ENCODE data around the gene SPINK4. TPM values are rescaled to one million over a fixed set of nuclear protein-coding genes. Genes with fewer than 3 reads are reported as not detected.

SPINK4 gene
- total RNA-seq, 1 donor from 2014 or later: not detected

GRCh38 chr9:33264003-33264472 lies 24.1 kb downstream of the SPINK4 start:
- peak overlapping the region; percentile 100 for H3K4me3 Mint-ChIP-seq (ENCODE audit: unreplicated experiment)
- peaks cover 12% of the 10 kb centered on the region for H3K9me3 Mint-ChIP-seq (ENCODE audit: unreplicated experiment)
- peaks cover 10% of the 10 kb centered on the region for H3K27me3 Mint-ChIP-seq (ENCODE audit: unreplicated experiment)
- peak overlapping the region; percentile 98 for H3K27ac Mint-ChIP-seq (ENCODE audit: unreplicated experiment)
- TF ChIP-seq CTCF (IDR thresholded peaks at IDR 0.05; ENCODE audit: partially characterized antibody, unreplicated experiment): no peak
- H3K36me3 Mint-ChIP-seq (ENCODE audit: unreplicated experiment): peaks cover 4% of the 10 kb centered on the region
- H3K4me1 Mint-ChIP-seq (ENCODE audit: low read depth, unreplicated experiment): peaks cover 12% of the 10 kb centered on the region
- DNase-seq: no peak

DNA sequence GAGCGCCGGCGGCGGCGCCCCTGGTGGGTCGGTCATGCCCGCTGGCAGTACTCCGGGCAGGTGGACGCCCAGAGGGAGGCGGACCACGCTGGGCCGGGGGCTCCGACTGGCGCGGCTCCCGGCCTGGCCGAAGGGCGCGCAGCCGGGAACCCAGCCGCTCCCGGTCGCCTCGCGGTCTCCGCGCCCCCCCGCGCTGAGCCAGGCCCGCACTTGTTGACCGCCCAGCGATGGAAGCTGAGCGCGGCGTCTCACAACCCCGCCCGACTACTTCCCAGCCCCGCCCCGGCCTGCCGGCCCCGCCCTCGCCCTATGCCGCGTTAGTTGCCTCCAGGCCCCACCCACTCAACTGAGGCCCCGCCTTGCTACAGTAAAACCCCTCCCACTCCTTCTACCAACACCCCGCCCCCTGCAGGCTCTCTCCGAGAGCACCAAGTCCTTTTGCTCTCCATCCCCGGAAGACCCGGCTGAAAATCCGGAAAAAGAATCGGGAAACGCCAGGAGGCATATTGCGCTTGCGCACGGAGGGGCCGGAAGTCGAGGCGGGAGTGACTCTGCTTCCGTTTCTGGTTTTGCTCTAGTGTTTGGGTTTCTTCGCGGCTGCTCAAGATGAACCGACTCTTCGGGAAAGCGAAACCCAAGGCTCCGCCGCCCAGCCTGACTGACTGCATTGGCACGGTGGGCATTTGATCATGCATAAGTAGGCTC lies 24.7 kb downstream of the SPINK4 start, which contains the start of the genes BAG1 and CHMP5:
BAG1 (minus strand) TSS at position 236 of the 705 bp plus-strand sequence.
CHMP5 (plus strand) TSS at position 577 of the 705 bp plus-strand sequence; CDS start at position 607, 30 bp downstream.
- Mint-ChIP-seq H3K27ac (ENCODE audit: unreplicated experiment) (peak within 1 kb of the TSS; percentile 98), H3K9me3 (ENCODE audit: unreplicated experiment) (peaks cover 11% of the 10 kb centered on the region), H3K36me3 (ENCODE audit: unreplicated experiment) (peaks cover 4% of the 10 kb centered on the region), H3K27me3 (ENCODE audit: unreplicated experiment) (peaks cover 10% of the 10 kb centered on the region), H3K4me1 (ENCODE audit: low read depth, unreplicated experiment) (peaks cover 12% of the 10 kb centered on the region), H3K4me3 (ENCODE audit: unreplicated experiment) (peak within 1 kb of the TSS; percentile 100)
- peak; percentile 99 for DNase-seq
- TF ChIP-seq CTCF (IDR thresholded peaks at IDR 0.05; ENCODE audit: partially characterized antibody, unreplicated experiment): peak; percentile 44

DNA sequence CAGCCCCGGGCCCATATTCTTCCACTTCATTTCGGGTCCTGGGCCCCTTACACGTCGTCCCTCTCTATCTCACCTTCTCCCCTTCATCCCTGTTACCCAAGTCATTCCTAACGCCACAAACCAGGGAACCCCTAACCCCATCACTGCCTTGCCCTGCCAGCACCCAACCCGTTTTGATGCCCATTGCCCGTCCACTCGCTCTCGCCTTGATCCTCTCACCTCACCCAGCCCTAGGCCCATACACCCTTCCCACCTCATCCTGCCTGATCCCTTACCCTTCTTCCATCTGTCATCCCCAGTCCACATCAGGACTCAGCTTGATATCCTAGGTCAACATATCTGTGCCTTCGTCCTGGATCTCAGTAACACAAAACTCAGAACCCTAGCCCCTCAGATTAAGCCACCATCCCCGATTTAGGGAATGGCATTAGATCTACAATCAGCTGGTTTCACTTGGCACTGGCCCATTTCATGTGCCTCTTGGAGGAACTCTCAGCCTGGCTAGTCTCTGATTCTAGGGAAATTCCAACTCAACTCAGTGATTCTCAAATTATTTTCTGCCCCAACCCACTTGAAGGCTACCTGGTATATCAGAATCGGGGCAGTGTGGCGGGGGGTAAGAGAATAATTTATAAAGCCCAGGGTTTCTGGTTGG lies 25.4 kb downstream of the SPINK4 start:
- peak overlapping the region; percentile 73 for H3K27ac Mint-ChIP-seq (ENCODE audit: unreplicated experiment)
- peak overlapping the region; percentile 97 for H3K4me3 Mint-ChIP-seq (ENCODE audit: unreplicated experiment)
- peaks cover 4% of the 10 kb centered on the region for H3K36me3 Mint-ChIP-seq (ENCODE audit: unreplicated experiment)
- DNase-seq: no peak
- peaks cover 10% of the 10 kb centered on the region for H3K27me3 Mint-ChIP-seq (ENCODE audit: unreplicated experiment)
- TF ChIP-seq CTCF (IDR thresholded peaks at IDR 0.05; ENCODE audit: partially characterized antibody, unreplicated experiment): no peak
- H3K9me3 Mint-ChIP-seq (ENCODE audit: unreplicated experiment): peaks cover 9% of the 10 kb centered on the region
- H3K4me1 Mint-ChIP-seq (ENCODE audit: low read depth, unreplicated experiment): peaks cover 12% of the 10 kb centered on the region

DNA sequence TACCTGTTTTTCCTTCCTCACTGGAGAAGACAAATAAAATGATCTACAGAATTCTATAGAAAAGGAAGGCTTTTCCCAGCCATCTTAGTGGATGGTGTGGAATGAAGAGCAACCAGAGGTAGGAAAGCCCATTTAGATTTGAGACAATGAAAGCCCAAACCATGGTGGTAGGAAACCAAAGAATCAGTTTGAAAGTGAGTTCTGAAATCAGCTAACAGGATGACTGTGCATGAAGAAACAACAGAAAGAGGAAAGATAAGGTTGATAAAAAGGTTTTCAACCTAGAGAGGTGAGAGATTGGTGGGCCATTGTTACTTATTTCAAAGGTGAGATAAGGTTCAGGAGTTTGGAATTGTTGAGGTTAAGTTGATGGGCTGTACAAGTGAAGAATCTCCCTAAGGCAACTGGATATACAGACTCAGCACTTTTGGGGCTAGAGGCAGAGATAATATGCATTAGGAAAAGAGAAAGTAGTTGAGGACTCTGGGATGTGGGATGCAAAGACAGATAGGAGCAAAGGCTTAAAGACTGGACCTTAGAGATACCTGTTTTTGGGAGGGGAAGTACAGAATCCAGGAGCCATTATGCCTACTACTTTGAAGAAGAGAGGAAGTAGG lies 27.3 kb downstream of the SPINK4 start:
- no peak for DNase-seq
- no peak for TF ChIP-seq CTCF (IDR thresholded peaks at IDR 0.05; ENCODE audit: partially characterized antibody, unreplicated experiment)
- H3K36me3 Mint-ChIP-seq (ENCODE audit: unreplicated experiment): peaks cover 4% of the 10 kb centered on the region
- H3K4me3 Mint-ChIP-seq (ENCODE audit: unreplicated experiment): no peak overlapping the region
- H3K27me3 Mint-ChIP-seq (ENCODE audit: unreplicated experiment): peaks cover 10% of the 10 kb centered on the region
- H3K9me3 Mint-ChIP-seq (ENCODE audit: unreplicated experiment): peaks cover 9% of the 10 kb centered on the region
- peaks cover 12% of the 10 kb centered on the region for H3K4me1 Mint-ChIP-seq (ENCODE audit: low read depth, unreplicated experiment)
- no peak overlapping the region for H3K27ac Mint-ChIP-seq (ENCODE audit: unreplicated experiment)

Measured in glutamatergic neuron (in vitro differentiated cells).